RPMI7951 (cell line): ENCODE data around the gene TBC1D1. TPM values are rescaled to one million over a fixed set of nuclear protein-coding genes. Genes with fewer than 3 reads are reported as not detected.

Experiments used
- total RNA-seq: library from RNA; depleted of rRNA; stranded (reverse); fragments of >200 nt; shearing (Covaris generic); gene quantifications from 2 replicates; pipeline ENCODE4 v1.2.3, GENCODE V29; 2014; rRNA removed

TBC1D1 gene
- total RNA-seq, 1 experiment from 2014 or later = 68.2 TPM

Other genes with a start within 250 kb of the TBC1D1 start
- 42.1 and 55.3 TPM in 2 replicates for gene RELL1, start 204.7 kb upstream of the TBC1D1 start, total RNA-seq
- gene PGM2, start 64.4 kb upstream of the TBC1D1 start, total RNA-seq = 39.8 and 46.6 TPM in 2 replicates
- not detected in 2 replicates for gene PTTG2, start 69.3 kb downstream of the TBC1D1 start, total RNA-seq